ENCODE data around the gene NDOR1. TPM values are rescaled to one million over a fixed set of nuclear protein-coding genes. Genes with fewer than 3 reads are reported as not detected.

The NDOR1 gene
- total RNA-seq, 1 donor from 2014 or later = 22.5 TPM

DNA sequence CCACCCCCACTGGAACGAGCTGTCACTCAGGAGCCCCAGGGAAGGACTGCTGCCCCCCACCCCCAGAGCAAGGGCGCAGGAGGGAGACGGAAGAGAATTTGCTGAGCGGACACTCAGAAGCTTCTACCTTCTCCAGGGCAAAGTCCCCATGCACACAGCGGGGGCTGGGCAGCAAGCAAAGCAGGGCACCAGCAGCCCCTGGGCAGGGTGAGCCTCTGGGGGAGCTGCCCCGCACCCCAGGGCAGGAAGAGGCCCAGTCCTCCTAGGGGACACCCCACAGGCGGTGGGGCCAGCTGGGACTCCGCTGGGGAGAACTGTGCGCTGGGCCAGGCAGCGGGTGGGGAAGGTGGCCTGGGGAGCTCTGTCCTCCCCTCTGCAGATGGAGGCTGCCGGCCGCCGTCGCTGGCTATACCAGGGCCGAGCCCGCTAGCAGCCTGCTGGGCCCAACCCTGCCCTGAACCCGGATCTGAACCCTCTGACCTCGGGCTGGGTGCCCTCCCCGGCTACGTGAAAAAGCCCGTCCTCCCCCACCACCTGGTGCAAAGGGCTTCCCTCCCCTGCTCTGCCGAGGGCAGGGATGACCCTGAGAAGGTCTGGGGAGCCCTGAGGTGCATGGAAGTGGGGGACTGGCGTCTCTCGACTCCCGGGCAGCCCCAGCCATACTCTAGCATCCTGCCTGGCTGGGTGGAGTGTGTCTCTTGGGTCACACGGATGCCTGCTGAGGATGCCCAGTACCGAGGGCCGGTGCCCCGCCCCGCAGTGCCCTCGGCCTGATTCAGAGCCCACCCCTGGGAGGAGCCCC lies 24.6 kb downstream of the NDOR1 start:
- Mint-ChIP-seq H3K4me1 (ENCODE audit: unreplicated experiment) (no peaks in the 10 kb centered on the region), H3K9me3 (ENCODE audit: unreplicated experiment) (no peaks in the 10 kb centered on the region), H3K4me3 (ENCODE audit: unreplicated experiment) (no peak overlapping the region), H3K36me3 (ENCODE audit: low read depth, unreplicated experiment) (no peaks in the 10 kb centered on the region), H3K27ac (ENCODE audit: unreplicated experiment) (no peak overlapping the region), H3K27me3 (ENCODE audit: unreplicated experiment) (peaks cover 7% of the 10 kb centered on the region)
- DNase-seq (ENCODE audit: low spot score) = no peak
- TF ChIP-seq, protein P1, sequence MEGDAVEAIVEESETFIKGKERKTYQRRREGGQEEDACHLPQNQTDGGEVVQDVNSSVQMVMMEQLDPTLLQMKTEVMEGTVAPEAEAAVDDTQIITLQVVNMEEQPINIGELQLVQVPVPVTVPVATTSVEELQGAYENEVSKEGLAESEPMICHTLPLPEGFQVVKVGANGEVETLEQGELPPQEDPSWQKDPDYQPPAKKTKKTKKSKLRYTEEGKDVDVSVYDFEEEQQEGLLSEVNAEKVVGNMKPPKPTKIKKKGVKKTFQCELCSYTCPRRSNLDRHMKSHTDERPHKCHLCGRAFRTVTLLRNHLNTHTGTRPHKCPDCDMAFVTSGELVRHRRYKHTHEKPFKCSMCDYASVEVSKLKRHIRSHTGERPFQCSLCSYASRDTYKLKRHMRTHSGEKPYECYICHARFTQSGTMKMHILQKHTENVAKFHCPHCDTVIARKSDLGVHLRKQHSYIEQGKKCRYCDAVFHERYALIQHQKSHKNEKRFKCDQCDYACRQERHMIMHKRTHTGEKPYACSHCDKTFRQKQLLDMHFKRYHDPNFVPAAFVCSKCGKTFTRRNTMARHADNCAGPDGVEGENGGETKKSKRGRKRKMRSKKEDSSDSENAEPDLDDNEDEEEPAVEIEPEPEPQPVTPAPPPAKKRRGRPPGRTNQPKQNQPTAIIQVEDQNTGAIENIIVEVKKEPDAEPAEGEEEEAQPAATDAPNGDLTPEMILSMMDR (IDR thresholded peaks at IDR 0.05; ENCODE audit: unreplicated experiment) = no peak

DNA sequence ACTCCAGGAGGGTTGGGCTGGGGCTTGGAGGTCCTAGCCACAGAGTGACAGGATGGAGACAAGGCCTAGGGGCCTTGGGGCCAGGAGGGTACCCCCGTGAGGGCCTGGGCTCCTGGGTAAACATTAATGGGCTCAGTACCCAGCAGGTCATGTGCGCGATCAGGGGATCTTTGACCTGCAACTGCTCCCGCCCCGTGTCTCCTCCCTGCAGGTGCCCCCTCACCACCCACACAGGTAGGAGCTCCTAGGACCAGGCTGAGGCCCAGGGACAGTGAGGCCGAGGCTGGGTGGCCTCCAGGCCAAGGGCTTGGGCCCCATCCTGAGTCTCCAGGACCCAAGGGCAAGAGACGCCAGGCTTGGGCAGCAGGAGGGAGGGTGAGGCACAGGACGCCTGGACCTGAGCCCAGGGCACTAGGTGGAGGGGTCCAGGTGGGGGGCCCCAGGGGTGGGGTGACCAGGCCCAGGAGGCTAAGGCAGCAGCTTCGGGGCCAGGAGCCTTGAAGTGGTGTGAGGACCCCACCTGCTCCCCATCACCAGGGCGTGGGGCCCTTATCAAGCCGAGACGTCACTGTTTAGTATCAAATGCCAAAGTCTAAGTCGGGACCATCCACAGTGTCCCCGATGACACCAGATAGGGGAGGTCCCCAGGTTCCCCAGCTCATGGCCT lies 25.3 kb downstream of the NDOR1 start, which contains the start of gene SLC34A3:
TSS of gene SLC34A3 (plus strand) at position 197 of the 667 bp plus-strand sequence. CDS start 802 bp downstream, outside the sequence.
- TF ChIP-seq, protein P1 (IDR thresholded peaks at IDR 0.05; ENCODE audit: unreplicated experiment) = no peak
- no peak within 1 kb of the TSS for H3K27ac Mint-ChIP-seq (ENCODE audit: unreplicated experiment)
- H3K4me3 Mint-ChIP-seq (ENCODE audit: unreplicated experiment) = no peak within 1 kb of the TSS

GRCh38 chr9:137231372-137232039 lies 26.0 kb downstream of the NDOR1 start:
- H3K27ac Mint-ChIP-seq (ENCODE audit: unreplicated experiment) = no peak overlapping the region
- no peaks in the 10 kb centered on the region for H3K4me1 Mint-ChIP-seq (ENCODE audit: unreplicated experiment)
- no peaks in the 10 kb centered on the region for H3K36me3 Mint-ChIP-seq (ENCODE audit: low read depth, unreplicated experiment)
- H3K9me3 Mint-ChIP-seq (ENCODE audit: unreplicated experiment) = no peaks in the 10 kb centered on the region
- no peak overlapping the region for H3K4me3 Mint-ChIP-seq (ENCODE audit: unreplicated experiment)
- TF ChIP-seq, protein P1 (IDR thresholded peaks at IDR 0.05; ENCODE audit: unreplicated experiment) = no peak
- DNase-seq (ENCODE audit: low spot score) = no peak
- H3K27me3 Mint-ChIP-seq (ENCODE audit: unreplicated experiment) = no peaks in the 10 kb centered on the region

More for the DNA sequence above, 25.3 kb downstream of the NDOR1 start, which contains the start of gene SLC34A3:
- DNase-seq (ENCODE audit: low spot score) = no peak
- Mint-ChIP-seq H3K27me3 (ENCODE audit: unreplicated experiment) (peaks cover 4% of the 10 kb centered on the region), H3K4me1 (ENCODE audit: unreplicated experiment) (no peaks in the 10 kb centered on the region), H3K36me3 (ENCODE audit: low read depth, unreplicated experiment) (no peaks in the 10 kb centered on the region), H3K9me3 (ENCODE audit: unreplicated experiment) (no peaks in the 10 kb centered on the region)

DNA sequence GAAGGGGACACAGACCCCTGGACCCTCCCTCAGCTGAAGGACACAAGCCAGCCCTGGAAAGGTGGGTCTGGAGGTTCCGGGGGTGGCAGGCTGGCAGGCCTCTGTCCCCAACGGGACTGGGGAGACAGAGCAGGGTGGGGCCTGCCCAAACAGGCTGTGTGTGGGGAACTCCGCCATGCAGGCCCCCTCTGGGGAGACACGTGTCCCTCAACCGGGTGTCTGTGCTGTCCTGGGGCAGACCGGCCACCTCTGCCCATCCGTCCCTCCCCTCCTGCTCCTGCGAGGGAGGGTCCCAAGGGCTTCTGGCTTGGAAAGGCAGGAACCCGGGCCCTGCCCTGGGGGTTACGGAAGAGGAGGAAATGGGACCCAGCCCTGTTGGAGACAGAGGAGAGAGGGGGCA lies 26.6 kb downstream of the NDOR1 start:
- TF ChIP-seq, protein P1 (IDR thresholded peaks at IDR 0.05; ENCODE audit: unreplicated experiment) = no peak
- no peak overlapping the region for H3K27ac Mint-ChIP-seq (ENCODE audit: unreplicated experiment)
- H3K36me3 Mint-ChIP-seq (ENCODE audit: low read depth, unreplicated experiment) = no peaks in the 10 kb centered on the region
- no peak overlapping the region for H3K4me3 Mint-ChIP-seq (ENCODE audit: unreplicated experiment)
- no peaks in the 10 kb centered on the region for H3K27me3 Mint-ChIP-seq (ENCODE audit: unreplicated experiment)
- no peaks in the 10 kb centered on the region for H3K4me1 Mint-ChIP-seq (ENCODE audit: unreplicated experiment)
- no peak for DNase-seq (ENCODE audit: low spot score)
- no peaks in the 10 kb centered on the region for H3K9me3 Mint-ChIP-seq (ENCODE audit: unreplicated experiment)

Measured in endothelial cell (in vitro differentiated cells).